Measurements from ENCODE around the gene SLC25A43.

GRCh38 chrX:119398974-119399771 lies at the start of gene SLC25A43:
- no peak for TF ChIP-seq POLR2AphosphoS5 (IDR thresholded peaks at IDR 0.05; ENCODE audit: borderline replicate concordance, low read depth, low read length)
- TF ChIP-seq EZH2 (IDR thresholded peaks at IDR 0.05), result no peak
